HG03103 (cell line): Measurements from ENCODE around the gene LPAR1.

Source experiments
- ATAC-seq: cut with Tn5 transposase; IDR thresholded peaks from one replicate; pipeline ENCODE4 v1.9.1; 2021; ENCODE audit warnings: low read depth; ENCODE audit not compliant: unreplicated experiment

LPAR1 gene

DNA sequence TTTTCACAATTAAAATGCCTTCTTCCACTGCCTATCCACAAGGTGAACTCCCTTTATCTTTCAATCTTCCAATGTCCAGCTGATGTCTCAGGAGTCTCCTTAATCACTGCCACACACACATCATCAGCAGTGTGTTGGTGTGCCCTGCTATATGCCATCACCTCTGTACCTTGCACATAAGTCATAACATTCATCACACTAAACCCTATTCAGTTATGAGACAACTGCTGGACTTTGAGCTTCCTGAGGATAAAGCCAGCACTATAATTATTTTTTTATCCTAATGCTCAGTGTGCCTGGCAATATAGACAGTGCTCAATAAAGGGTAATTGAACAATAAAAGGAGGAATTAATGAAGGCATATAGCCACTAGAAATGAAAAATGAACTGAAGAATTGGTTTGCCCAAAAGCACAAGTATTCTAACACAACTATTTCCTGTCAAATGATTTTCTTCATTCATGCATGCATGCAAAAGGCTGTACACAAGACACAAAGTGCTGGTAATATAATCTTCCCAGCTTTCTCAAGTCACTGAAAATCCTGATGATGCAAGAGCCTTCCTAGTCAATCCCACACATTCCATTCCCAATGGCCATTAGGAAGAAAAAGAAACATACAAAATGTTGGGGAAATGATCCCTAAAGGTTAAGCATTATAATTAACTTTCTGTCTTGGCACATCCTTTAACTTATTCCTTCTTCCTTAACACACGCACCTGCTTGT lies 32.4 kb downstream of the LPAR1 start:
- no peak for ATAC-seq

DNA sequence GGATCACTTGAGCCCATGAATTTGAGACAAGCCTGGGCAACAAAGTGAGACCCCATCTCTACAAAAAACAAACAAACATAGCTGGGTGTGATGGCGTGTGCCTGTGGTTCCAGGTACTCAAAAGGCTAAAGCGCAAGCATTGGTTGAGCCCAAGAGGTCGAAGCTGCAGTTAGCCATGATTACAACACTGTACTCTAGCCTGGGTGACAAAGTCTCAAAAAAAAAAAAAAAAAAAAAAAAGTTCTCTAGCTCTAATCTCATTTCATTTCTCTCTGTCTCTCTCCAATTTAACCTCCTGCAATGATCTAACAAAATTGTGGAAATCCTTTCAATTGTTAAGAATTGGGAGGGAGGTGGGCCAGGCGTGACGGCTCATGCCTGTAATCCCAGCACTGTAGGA lies 33.3 kb downstream of the LPAR1 start:
- no peak for ATAC-seq

DNA sequence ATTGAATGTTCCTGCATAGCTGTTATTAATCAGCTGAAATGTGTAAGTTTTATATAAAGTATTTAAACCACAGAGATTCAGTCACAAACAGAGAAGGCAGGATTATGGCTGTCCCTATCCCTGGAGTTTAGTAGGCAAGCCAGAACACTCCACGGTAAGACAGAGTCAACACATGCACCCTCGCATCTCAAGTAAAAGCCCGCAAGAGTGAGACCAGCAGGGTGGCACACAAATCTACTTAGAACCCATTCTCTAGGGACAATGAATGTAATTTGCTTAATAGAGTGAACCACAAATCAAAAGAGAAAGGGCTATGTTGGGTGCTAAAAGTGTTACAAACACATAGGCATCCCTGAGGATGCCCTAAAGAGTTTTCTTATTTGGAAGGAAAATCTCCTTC lies 35.1 kb downstream of the LPAR1 start:
- no peak for ATAC-seq

DNA sequence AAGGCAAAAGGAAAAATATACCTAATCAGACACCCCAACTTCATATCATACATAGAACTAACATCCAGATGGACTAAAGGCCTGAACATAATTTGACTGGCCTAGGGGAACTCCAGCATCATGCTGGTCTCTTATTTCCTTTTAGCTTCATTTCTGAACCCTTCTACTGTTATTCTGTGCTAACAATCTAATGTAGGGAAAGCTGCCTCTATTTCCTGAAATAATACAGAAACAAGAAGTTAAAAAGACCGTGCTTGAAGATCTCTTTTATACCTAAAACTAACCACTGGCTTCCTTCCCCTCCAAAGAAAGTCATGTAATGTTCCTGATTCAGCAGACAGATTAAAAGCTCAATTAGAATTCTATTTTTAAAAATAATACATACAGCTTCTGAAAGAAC lies 36.7 kb downstream of the LPAR1 start:
- ATAC-seq, result no peak

DNA sequence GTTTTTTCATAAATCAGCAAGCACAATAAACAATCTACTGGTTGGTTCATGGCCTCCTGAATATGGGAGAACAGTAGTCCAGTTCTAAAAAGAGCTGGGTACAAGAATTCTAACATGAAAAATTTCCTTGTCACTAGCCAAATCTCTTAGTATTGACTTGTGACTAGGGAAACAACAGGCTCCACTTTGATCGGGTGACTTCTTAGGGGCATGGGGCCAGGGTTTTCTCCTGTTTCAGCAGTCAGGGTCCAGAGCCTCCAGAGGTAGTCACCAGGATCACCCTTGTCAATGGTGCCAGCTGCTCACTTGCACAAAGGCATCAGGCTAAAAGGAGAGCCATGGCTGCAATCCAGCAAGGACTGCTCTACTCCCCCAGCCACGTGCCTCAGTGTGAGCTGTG lies 38.1 kb downstream of the LPAR1 start:
- no peak for ATAC-seq

DNA sequence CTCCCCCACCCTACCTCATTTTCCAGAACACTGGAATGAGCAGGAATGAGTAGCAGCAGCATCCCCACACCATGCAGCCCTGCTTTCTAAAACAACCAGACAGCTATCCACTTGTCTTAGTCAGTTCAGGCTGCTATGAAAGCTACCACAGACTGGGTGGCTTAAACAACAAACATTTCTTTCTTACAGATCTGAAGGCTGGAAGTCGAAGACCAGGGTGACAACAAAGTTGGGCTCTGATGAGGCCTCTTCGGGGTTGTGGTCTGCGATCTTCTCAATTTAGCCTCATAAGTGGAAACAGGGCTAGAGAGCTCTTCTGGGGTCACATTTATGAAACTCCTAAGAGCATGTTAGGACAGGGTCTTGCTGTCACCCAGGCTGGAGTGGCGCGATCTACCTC lies 38.9 kb downstream of the LPAR1 start:
- no peak for ATAC-seq

DNA sequence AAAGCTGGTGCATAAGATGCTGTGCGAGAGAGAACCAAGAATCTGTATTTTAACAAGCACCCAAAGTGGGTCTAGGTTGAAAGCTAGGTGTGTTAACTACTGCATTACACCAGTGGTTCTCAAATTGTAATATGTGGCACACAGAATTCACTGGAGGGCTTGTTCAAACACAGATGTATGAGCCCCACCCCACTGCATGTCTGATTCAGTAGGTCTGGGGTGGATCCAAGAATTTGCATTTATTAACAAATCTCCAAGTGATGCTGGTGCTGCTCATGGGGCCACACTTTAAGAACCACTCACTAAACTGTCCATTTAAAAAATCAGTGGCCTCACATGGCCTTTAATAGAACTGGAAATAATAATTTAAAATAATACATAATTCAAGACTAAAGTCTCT lies 40.4 kb downstream of the LPAR1 start:
- no peak for ATAC-seq

DNA sequence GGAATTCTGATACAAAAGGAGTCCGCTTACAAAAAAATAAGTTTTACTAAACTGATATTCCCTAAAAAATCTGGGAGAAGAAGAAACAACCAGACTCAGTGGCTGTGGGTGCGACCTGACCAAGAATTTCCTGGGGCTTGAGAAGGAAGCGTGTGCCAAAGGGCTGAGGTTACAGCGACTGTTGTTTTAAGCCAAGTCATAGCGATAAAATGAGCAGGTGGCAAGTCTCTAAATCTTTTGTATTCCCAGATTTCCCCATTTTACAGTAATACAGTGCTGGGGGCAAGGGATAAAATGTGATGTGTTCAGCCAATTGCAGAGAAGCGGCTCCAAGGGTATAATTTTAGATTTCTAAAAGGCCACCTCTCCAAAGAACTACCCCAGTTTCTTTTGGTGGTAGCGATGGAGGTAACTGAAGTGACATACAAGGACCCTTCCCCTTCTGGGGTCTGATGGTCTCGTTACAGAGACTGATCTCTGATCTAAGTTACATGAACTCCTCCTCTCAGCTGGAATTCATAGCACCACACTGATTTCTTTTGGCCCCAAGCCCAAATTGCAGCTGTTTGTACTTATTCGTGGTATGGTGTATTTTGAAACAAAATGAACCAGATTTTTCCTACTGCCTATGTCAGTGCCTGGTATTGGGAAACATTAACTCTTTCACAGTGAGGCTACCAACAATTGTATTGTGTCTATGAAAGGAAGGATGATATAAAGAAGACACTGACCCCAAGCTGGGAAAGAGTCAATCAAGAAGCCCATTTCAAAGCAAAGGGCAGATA lies 41.6 kb downstream of the LPAR1 start:
- ATAC-seq, result no peak

DNA sequence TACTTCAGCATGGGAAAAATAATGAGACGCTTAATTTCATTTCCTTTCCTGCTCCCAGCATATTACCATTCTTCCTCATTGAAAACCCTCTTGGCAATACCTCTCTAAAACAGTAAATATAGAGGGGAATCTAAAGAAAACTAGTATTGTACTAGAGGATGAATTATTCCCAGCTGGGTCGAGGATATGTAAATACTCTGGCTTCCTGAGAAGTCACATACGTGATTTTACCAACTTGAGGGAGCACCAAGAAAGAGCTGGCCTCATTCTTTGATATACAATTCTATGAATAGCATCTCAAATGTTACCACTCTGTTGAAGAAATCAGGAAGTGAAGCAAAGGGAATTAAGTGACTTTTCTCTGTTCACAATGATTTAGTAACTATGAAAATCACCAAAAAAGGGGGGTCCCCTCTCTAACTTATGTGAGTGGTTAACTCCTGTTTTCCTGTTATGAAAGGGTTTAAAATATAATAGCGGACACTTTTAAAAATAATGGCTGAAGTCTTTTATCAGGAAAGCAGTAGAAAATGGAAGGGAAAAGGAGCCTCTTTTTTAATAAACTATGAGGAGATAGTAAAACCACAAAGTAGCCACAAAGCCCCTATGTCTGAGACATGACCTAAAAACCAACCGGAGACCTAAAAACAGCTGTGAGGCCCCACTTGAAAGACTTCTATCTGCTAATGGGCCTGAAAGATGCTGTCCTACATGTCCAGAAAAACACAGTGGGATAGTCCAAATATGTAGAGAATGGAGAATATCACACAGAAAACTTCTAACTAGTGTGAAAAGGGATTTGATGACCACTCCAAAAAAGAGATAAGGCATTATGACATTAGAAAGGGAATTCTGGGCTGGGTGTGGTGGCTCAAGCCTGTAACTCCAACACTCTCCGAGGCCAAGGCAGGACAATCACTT lies 42.6 kb downstream of the LPAR1 start:
- no peak for ATAC-seq

DNA sequence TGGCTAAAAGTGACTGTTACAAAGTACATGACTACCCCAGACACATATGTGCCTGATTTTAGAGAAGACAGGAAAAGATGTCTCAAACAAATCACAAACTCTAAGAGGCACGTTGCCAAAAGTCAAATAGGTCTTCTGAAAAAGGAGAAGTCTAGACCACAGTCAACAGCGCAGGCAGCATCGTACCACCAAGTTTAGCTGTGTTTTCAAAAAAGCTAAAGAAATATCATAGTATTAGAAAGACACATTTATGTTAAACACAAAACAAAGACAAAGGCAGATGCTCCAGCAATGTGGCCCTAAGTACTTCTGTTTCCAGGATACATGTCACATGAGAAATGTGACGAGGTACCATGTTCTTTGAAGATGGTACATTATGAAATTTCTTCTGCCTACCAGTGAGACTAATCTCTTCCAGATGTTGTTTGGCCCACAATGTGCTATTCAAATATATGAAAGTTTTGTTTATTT lies 43.5 kb downstream of the LPAR1 start:
- peak; percentile 58 for ATAC-seq

DNA sequence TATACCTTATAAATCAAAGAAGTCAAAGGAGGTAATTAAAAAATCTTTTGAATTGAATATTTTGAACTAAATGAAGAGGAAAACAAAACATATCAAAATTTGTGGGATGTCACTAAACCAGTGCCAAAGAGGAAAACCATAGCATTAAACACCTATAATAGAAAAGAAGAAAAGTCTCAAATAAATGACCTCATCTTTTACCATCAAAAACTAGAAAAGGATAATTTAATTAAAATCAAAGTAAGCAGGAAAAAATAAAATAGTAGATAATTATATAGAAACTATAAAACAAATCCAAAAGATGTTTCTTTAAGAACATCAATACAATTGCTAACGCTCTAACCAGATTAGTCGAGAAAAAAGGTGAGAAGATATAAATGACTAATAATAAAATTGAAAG lies 47.8 kb downstream of the LPAR1 start:
- ATAC-seq, result no peak

DNA sequence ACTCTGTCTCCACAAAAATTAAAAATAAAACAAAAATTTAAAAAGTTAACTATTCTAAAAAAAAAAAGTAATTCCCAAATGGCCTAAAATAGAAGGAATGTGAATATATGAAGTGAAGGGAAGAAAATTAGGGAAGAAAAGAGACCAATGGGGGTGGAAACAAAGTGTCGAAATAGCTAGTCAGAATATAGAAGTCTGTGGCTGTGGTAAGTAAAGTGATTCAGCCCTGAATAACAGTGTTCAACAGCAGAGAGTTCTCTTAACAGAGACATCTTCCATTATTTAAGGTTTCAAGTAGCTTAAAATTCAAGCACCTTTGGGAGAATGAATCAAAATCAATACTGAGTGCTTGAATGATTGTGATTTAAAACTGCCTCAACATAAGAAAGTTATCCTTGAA lies 51.7 kb downstream of the LPAR1 start:
- ATAC-seq, result no peak

DNA sequence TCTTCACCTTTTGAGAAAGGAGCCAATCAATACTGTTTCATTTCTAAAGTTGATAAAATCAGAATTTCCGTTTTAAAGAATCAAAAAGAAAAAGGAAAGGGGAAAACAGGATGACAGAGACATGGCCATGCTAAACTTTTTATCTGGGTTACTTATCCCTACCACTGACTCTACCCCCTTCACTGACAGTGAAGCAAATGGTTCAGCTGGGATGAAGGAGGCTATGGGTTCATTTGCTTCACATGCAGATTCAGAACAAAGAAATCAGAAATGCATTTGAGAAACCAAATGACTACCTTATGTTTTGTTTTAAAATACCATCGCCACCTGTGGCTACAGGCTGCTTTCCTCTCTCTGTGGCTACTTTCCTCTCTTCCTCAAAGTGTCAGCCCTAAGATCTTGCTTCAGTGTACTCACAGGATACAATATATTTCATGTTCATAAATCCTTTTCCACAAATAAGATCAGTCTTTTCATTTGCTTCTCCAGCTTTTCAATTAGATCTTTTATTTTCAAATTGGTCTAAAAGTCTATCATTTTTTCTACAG lies 53.3 kb downstream of the LPAR1 start:
- no peak for ATAC-seq

DNA sequence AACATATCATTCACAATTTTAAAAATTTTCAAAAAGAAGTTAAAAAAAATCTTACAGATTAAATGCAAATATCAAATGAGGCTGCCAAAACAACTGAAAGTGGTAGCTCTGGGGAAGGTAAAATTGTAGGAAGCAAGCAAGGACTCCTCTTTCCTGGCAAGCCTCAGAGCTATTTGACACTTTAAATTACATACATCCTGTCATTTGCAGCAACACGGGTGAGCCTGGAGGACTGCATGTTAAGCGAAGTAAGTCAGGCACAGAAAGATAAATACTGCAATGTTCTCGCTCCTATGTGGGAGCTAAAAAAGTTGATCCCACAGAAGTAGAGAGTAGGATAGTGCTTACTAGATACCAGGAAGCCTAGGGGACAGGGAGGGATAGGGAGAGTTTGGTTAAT lies 58.0 kb downstream of the LPAR1 start:
- no peak for ATAC-seq

DNA sequence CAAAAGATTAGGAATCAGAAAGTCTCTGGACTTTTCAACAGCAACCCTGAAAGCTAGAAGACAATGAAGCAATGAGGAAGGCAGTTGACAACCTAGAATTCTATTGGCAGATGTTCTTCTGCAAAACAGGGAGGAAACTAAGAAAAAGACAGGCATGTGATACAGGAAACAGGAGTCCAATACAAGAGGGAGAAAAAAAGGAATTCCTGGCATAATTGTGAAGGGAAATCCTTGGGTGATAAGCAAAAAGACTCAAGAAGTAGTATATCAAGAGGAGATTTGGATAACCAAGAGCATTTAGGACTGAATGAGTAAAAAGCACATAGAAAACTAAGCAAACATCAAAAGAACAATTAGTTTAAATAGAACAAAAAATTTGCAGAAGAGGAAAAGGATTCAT lies 58.6 kb downstream of the LPAR1 start:
- no peak for ATAC-seq

DNA sequence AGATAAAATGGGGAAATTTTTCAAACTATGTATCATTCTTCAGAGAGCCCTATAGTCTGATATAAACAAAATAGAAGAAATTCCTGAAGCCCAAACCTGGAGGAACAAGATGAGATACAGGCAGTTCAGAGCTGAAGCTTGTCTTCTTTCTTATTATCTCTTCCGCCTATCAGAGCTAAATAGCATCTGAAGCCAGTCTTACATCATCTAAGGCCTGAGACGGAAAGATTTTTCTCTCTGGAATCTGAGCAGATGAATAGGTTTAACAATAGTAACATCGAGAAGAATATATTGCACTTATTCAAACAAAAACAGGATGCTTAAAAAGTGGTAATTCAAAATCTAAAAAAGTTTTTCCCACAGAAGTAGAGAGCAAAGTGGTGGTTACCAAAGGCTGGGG lies 59.8 kb downstream of the LPAR1 start:
- no peak for ATAC-seq

DNA sequence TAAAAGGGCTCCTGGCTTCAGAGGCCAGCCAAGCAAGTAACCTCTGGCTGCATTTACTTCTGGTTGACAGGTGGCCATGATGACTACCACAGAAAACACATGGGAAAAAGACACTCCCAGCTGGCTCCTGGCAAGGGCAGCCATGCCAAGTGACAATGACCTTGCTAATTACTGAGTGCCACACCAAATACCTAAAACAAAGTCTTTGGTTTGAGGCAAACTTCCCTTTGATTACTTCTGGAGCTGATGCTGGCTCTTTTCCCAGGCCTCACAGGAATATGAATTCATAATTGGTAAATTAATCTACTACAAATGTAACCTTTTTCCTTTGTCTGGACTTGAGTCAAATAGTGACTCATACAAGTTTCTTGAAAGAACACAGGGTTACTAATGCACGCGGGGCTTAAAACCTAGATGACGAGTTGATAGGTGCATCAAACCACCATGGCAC lies 61.0 kb downstream of the LPAR1 start:
- ATAC-seq, result no peak

DNA sequence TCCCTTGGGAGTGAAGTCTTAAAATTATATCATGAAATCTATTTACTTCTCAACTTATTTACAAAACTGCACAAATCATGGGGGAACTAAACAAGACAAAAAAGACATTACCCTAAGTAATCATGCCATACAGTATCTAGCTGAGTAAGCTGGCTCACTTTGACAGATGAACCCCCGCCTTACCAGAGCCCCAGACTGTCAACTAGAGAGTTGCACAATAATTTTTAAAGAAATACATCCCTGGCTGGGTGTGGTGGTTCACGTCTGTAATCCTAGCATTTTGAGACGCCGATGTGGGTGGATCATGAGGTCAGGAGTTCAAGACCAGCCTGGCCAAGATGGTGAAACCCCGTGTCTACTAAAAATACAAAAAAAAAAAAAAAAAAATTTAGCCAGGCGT lies 62.3 kb downstream of the LPAR1 start:
- no peak for ATAC-seq

DNA sequence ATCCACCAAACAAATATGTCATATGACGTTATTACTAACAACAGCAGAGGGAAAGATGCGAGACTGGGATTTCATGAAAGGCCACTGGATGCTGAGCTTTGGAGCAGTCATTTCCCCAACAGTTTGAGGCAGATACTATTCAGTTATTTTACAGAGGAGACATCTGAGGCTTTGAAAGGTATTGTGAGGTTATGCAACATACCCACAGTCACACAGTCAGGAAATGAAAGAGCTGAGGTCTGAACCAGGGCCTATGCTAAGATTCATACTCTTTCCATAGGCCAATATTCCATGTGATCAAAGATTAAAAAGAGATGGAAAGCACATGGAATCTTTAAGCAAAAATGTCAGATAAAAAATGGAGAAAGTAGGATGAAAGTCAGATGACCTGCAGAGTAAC lies 63.0 kb downstream of the LPAR1 start:
- no peak for ATAC-seq

DNA sequence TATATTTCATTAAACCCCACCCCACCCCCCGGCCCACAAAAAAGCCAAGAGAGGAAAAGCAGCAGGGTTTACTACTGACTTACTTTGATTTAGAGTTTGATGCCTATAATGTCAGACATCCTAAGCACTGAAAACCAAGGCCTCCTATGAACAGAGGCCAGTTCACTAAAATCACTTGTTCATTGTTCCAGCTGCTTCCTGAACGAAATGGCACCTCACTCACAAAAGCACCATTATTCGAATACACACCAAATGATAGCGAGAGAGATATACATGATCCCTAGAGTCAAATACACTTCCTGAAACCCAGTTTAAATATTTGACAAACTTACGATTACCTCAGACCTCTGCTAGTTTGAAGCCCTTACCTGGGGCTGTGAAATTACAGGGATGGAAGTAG lies 66.6 kb downstream of the LPAR1 start:
- no peak for ATAC-seq

DNA sequence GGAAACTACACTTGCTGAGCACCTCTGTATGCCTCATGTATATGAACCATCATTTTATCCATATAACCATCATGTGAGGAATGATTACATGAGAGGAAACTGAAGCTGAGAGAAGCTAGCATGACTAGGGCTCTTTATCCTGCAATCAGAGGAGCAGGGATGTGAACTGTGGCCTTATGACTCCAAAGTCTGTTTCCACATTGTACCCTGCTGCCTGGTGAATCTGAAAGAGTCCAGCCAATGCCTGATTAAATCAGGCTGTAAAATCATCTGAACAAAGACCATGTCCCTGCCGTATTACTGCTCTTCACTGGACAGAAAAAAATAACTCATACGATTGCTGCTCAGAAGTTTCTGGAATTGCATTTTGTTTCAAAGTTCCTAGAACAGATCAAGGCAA lies 67.0 kb downstream of the LPAR1 start:
- ATAC-seq, result no peak
